ENCODE measurements around the gene SYT7. TPM values are rescaled to one million over a fixed set of nuclear protein-coding genes. Genes with fewer than 3 reads are reported as not detected.

Gene SYT7
- total and polyA plus RNA-seq, 2 of the 4 experiments (the other 2 are of a cell fraction) = under 0.01 to 0.19 TPM

DNA sequence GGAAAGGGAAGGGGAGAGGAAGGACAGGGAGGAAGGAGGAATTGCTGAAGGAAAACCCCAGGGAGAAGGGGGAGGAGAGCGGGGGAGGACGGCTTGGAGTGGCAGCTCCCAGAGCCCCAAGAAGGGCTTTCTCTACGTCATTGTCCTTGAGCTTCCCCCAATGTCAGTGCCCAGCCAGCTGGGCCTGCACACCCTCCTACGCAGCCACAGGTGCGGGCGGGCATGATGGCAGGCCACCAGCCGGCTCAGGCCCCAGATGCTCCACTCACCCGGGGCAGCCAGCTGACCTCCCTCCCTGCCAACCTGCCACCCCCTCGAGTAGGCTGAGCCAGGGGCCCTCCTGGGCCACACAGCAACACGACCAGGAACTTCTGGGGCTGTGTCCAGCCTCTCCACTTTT is 11.2 kb downstream of the SYT7 start:
- Histone ChIP-seq H3K36me3 (ENCODE audit: control insufficient read depth, insufficient read depth, low read length) (no peaks in the 10 kb centered on the region), H3K27ac (ENCODE audit: insufficient read depth, low read length) (no peak overlapping the region), H3K4me1 (ENCODE audit: control insufficient read depth, insufficient read depth, low read length) (no peaks in the 10 kb centered on the region), H2AK5ac (ENCODE audit: low read depth, low read length) (no peak overlapping the region), H3K4me2 (ENCODE audit: low read depth, low read length) (no peak overlapping the region), H3K27me3 (ENCODE audit: control insufficient read depth, insufficient read depth, low read length) (peaks cover 76% of the 10 kb centered on the region), H4K20me1 (ENCODE audit: insufficient read depth, low read length) (peaks cover 6% of the 10 kb centered on the region; the same call in 1 of the 2 replicates), H3K4ac (ENCODE audit: low read depth, low read length) (no peak overlapping the region), H3K56ac (ENCODE audit: extremely low read depth, insufficient read depth, low read length) (no peak overlapping the region), H4K91ac (ENCODE audit: insufficient read depth, low read depth, low read length) (no peak overlapping the region), H3K18ac (ENCODE audit: low read depth, low read length) (no peak overlapping the region), H2AK9ac (replicated peaks; ENCODE audit: low read depth, low read length, poor library complexity) (no peak overlapping the region), H3K9me1 (ENCODE audit: insufficient read depth, low read length) (no peaks in the 10 kb centered on the region), H2BK20ac (ENCODE audit: low read depth, low read length) (no peak overlapping the region), H3K9me3 (ENCODE audit: control insufficient read depth, insufficient read depth, low read length) (no peaks in the 10 kb centered on the region), H4K5ac (ENCODE audit: low read depth, low read length) (no peak overlapping the region), H4K8ac (ENCODE audit: low read depth in 2 of 2, low read length in 2 of 2) (no peak overlapping the region), H2BK5ac (ENCODE audit: low read depth, low read length, poor library complexity, severe bottlenecking) (no peak overlapping the region), H2BK120ac (ENCODE audit: low read depth, low read length) (no peak overlapping the region), H3K23ac (ENCODE audit: low read depth, low read length) (no peak overlapping the region), H2BK15ac (ENCODE audit: low read depth, low read length) (no peak overlapping the region), H3K14ac (replicated peaks; ENCODE audit: low read depth, low read length) (no peak overlapping the region), H2AFZ (replicated peaks; ENCODE audit: low read length, poor library complexity) (no peak overlapping the region), H3K9ac (ENCODE audit: low read depth, low read length) (no peak overlapping the region), H3K79me1 (ENCODE audit: low read depth in 1 of 2, low read length in 2 of 2) (no peaks in the 10 kb centered on the region), H3K4me3 (ENCODE audit: insufficient read depth, low read depth, low read length) (no peak overlapping the region)
- dilution Hi-C loops (cut with HindIII; ENCODE audit: low sequenced_read_pairs, unreplicated experiment) = no loop called here
- in situ Hi-C loops (cut with MboI; ENCODE audit: low sequenced_read_pairs) = no loop called here
- TF ChIP-seq, protein P1, sequence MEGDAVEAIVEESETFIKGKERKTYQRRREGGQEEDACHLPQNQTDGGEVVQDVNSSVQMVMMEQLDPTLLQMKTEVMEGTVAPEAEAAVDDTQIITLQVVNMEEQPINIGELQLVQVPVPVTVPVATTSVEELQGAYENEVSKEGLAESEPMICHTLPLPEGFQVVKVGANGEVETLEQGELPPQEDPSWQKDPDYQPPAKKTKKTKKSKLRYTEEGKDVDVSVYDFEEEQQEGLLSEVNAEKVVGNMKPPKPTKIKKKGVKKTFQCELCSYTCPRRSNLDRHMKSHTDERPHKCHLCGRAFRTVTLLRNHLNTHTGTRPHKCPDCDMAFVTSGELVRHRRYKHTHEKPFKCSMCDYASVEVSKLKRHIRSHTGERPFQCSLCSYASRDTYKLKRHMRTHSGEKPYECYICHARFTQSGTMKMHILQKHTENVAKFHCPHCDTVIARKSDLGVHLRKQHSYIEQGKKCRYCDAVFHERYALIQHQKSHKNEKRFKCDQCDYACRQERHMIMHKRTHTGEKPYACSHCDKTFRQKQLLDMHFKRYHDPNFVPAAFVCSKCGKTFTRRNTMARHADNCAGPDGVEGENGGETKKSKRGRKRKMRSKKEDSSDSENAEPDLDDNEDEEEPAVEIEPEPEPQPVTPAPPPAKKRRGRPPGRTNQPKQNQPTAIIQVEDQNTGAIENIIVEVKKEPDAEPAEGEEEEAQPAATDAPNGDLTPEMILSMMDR (conservative IDR thresholded peaks at IDR 0.05; ENCODE audit: low read depth, low read length) = no peak
- TF ChIP-seq, protein P2, sequence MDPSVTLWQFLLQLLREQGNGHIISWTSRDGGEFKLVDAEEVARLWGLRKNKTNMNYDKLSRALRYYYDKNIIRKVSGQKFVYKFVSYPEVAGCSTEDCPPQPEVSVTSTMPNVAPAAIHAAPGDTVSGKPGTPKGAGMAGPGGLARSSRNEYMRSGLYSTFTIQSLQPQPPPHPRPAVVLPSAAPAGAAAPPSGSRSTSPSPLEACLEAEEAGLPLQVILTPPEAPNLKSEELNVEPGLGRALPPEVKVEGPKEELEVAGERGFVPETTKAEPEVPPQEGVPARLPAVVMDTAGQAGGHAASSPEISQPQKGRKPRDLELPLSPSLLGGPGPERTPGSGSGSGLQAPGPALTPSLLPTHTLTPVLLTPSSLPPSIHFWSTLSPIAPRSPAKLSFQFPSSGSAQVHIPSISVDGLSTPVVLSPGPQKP (IDR thresholded peaks at IDR 0.05; ENCODE audit: borderline replicate concordance, low read depth, low read length) = no peak
- TF ChIP-seq RCOR1 (IDR thresholded peaks at IDR 0.05; ENCODE audit: insufficient replicate concordance, low read length) (no peak), RAD21 (IDR thresholded peaks at IDR 0.05; ENCODE audit: low read length) (no peak), NFE2L2 (IDR thresholded peaks at IDR 0.05; ENCODE audit: low read depth, low read length) (no peak), POLR2A (IDR thresholded peaks at IDR 0.05; ENCODE audit: low read depth, low read length) (no peak), RFX5 (IDR thresholded peaks at IDR 0.05; ENCODE audit: low read depth, low read length) (no peak), MAZ (IDR thresholded peaks at IDR 0.05; ENCODE audit: borderline replicate concordance, low read depth, low read length) (no peak), FOS (IDR thresholded peaks at IDR 0.05; ENCODE audit: low read depth, low read length) (no peak)
- POLR2A ChIA-PET (ENCODE audit: unreplicated experiment) = no interaction called here
- intact Hi-C loops (cut with micrococcal nuclease) = no loop called here
- WGBS, 2 experiments (ENCODE audit: extremely low coverage in 2 of 2, insufficient read length in 1 of 2) = 67% methylated on average over 3 of the region's 10 CpGs; no CpG with 5 or more reads in 1 of the 2 experiments
- CTCF ChIA-PET = no interaction called here
- no TSS peak for BruUV-seq (replicated peaks)
- ATAC-seq (ENCODE audit: low read depth) (no peak), DNase-seq (no peak)

Data from IMR-90 (cell line).